ENCODE measurements around the gene ORM1.
"Not testable (repeated sequence)": the region's sequence is repeated elsewhere in the genome, so short reads cannot be mapped to it uniquely, and the experiment has no call there.

ORM1 gene

DNA sequence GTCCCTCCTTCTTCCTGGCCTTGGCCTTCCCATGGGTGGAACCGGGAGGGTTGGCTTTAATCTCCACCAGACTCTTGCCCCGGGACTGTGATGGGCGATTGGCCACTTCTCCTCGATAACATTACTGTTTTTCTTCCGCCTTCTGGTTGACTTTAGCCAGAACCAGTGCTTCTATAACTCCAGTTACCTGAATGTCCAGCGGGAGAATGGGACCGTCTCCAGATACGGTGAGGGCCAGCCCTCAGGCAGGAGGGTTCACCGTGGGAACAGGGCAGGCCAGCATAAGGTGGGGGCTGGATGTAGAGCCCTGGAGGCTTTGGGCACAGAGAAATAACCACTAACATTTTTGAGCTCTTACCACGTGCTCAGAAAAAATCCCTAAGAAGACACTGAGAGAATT, 7.7 kb downstream of the ORM1 start:
- Histone ChIP-seq H3K4me1 (ENCODE audit: insufficient read depth, low read length) (no peaks in the 10 kb centered on the region), H3K4me3 (ENCODE audit: low read length) (no peak overlapping the region)
- 90% methylated on average over 10 of the region's 10 CpGs for WGBS

DNA sequence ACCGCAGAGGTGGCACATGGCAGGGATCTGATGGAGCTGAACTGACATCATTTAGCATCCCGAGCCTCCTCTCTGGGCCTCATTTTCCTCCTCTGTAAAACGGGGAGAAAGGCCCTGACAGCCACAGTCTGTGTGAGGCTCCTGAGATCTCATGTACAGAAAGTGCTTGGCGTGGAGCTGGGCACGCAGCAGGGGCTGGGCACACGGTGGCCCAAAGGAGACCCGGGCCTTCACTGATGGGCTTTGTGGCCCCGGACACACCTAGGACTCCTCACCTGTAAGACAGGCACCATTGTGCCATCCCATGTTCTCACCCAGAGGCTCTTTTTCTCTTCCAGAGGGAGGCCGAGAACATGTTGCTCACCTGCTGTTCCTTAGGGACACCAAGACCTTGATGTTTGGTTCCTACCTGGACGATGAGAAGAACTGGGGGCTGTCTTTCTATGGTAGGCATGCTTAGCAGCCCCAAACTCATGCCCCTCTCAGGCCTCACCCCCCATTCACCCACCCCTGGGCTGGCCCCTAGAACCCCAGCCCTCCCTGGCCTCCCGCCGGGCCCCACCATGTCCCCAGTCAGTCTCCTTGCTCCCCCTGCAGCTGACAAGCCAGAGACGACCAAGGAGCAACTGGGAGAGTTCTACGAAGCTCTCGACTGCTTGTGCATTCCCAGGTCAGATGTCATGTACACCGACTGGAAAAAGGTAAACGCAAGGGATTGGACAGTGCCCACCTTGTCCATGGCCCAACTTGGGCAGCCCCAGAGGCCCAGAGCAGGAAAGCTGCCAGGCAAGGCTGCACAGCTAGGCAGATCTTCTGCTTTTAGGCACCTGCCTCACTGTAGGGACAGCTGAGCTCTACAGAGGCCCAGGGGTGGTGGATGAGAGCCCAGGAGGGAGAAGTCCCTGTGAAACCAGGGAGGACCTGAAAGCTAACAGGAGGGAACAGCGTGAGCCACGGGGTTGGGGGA, 8.6 kb downstream of the ORM1 start:
- not testable (repeated sequence) for H3K27ac ChIP-seq (ENCODE audit: low read depth, low read length); H3K36me3 ChIP-seq (ENCODE audit: insufficient read depth, low read length); H3K4me1 ChIP-seq (ENCODE audit: insufficient read depth, low read length); H3K4me3 ChIP-seq (ENCODE audit: low read length); H3K9ac ChIP-seq (ENCODE audit: low read depth, low read length); H3K27me3 ChIP-seq (ENCODE audit: insufficient read depth, low read length); H3K9me3 ChIP-seq (ENCODE audit: insufficient read depth, low read depth, low read length)
- WGBS, result 90% methylated on average over 15 of the region's 19 CpGs

More for the DNA sequence above, 7.7 kb downstream of the ORM1 start:
- no peaks in the 10 kb centered on the region for H3K36me3 ChIP-seq (ENCODE audit: insufficient read depth, low read length)
- no peaks in the 10 kb centered on the region for H3K9me3 ChIP-seq (ENCODE audit: insufficient read depth, low read depth, low read length)
- H3K9ac ChIP-seq (ENCODE audit: low read depth, low read length), result no peak overlapping the region
- H3K27ac ChIP-seq (ENCODE audit: low read depth, low read length), result no peak overlapping the region
- H3K27me3 ChIP-seq (ENCODE audit: insufficient read depth, low read length), result no peaks in the 10 kb centered on the region

DNA sequence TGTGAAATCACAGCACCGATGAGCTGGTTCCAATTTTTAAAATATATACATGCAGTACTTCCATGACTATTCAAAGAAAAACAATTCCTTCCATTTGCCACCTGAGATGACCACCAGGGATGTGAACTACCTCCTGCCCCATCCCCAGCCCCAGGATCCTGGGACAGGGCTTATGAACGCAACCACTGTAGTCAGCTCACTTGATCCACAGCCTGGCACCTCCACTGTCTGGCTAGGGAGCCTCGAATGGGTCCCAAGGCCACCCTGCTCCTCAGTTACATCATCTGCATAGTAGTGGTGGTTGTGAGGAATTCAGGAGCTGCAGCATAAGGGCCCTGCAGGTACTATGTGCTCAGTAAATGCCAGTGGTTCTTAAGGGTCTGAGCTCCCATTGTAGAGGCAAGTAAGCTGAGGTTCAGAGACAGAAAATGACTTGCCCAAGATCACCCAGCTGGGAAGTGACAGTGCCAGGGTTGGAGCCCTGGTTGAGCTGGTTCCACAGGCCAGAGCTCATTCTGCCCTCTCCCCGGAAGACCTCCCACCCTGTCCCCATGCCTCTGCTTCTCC, 9.7 kb downstream of the ORM1 start:
- not testable (repeated sequence) for H3K4me3 ChIP-seq (ENCODE audit: low read length); H3K36me3 ChIP-seq (ENCODE audit: insufficient read depth, low read length); H3K27ac ChIP-seq (ENCODE audit: low read depth, low read length); H3K9me3 ChIP-seq (ENCODE audit: insufficient read depth, low read depth, low read length); H3K27me3 ChIP-seq (ENCODE audit: insufficient read depth, low read length); H3K9ac ChIP-seq (ENCODE audit: low read depth, low read length); H3K4me1 ChIP-seq (ENCODE audit: insufficient read depth, low read length)
- WGBS, result 88% methylated on average over 4 of the region's 4 CpGs

DNA sequence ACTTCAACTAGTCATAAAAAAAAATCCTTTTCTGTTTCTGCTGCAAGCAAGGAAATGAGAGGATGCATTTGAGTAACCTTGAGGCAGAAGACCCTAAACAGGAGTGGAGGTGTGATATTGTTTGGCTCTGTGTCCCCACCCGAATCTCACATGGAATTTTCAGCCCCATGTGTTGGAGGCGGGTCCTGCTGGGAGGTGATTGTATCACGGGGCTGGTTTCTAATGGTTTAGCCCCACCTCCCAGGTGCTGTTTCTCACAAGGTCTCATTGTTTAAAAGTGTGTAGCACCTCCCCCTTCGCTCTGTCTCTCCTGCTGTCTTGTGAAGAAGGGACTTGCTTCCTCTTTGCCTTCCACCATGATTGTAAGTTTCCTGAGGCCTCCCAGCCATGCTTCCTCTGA, 10.8 kb downstream of the ORM1 start:
- not testable (repeated sequence) for H3K4me1 ChIP-seq (ENCODE audit: insufficient read depth, low read length)
- 75% methylated on average over 1 of the region's 4 CpGs for WGBS
- H3K36me3 ChIP-seq (ENCODE audit: insufficient read depth, low read length), result peaks cover 16% of the 10 kb centered on the region

DNA sequence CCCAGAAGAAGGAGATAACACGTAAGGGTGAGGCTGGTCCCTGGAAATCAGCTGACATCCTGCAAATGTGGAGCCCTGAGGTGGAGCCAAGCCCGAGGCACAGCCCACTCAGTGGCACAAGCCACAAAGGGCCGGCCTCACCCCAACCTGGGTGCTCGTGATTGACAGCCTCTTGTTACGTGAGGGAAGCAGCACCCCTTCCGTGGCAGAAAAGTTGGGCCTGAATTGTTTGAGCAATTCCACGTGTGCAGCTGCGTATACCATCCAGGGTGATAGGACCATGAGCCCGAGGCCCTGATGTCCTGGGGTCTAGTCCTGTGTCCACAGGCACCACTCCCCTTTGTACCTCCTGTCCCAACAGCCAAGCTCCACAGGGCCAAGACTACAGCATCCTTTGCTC, 11.6 kb downstream of the ORM1 start:
- H3K4me3 ChIP-seq (ENCODE audit: low read length), result no peak overlapping the region
- H3K4me1 ChIP-seq (ENCODE audit: insufficient read depth, low read length), result no peaks in the 10 kb centered on the region
- no peaks in the 10 kb centered on the region for H3K27me3 ChIP-seq (ENCODE audit: insufficient read depth, low read length)
- H3K27ac ChIP-seq (ENCODE audit: low read depth, low read length), result no peak overlapping the region
- 96% methylated on average over 9 of the region's 9 CpGs for WGBS
- H3K36me3 ChIP-seq (ENCODE audit: insufficient read depth, low read length), result peaks cover 16% of the 10 kb centered on the region
- no peak overlapping the region for H3K9ac ChIP-seq (ENCODE audit: low read depth, low read length)
- H3K9me3 ChIP-seq (ENCODE audit: insufficient read depth, low read depth, low read length), result no peaks in the 10 kb centered on the region

More for the DNA sequence above, 10.8 kb downstream of the ORM1 start:
- H3K9ac ChIP-seq (ENCODE audit: low read depth, low read length); H3K9me3 ChIP-seq (ENCODE audit: insufficient read depth, low read depth, low read length); H3K27ac ChIP-seq (ENCODE audit: low read depth, low read length); H3K4me3 ChIP-seq (ENCODE audit: low read length); H3K27me3 ChIP-seq (ENCODE audit: insufficient read depth, low read length): not testable (repeated sequence)

DNA sequence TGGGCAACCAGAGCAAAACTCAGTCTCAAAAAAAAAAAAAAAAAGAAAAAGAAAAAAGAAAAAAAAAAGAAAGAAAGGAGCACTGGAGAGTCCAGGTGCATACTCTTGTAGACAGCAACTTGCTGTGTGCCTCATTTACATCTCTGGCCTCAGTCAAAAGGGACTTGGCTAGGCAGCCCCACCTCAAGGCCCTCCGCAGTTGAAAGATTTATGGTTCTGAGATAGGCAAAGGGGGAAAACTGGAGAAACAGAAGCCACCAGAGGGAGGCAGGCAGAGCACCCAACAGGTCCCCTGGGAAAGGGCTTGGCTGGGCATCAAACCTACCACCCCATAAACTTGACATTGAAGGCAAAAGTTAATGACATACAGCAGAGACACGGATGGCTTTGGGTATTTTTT, 12.8 kb downstream of the ORM1 start:
- 79% methylated on average over 2 of the region's 2 CpGs for WGBS
- Histone ChIP-seq H3K4me3 (ENCODE audit: low read length) (no peak overlapping the region), H3K27ac (ENCODE audit: low read depth, low read length) (no peak overlapping the region), H3K9me3 (ENCODE audit: insufficient read depth, low read depth, low read length) (no peaks in the 10 kb centered on the region), H3K27me3 (ENCODE audit: insufficient read depth, low read length) (no peaks in the 10 kb centered on the region), H3K9ac (ENCODE audit: low read depth, low read length) (no peak overlapping the region), H3K4me1 (ENCODE audit: insufficient read depth, low read length) (no peaks in the 10 kb centered on the region), H3K36me3 (ENCODE audit: insufficient read depth, low read length) (peaks cover 24% of the 10 kb centered on the region)

DNA sequence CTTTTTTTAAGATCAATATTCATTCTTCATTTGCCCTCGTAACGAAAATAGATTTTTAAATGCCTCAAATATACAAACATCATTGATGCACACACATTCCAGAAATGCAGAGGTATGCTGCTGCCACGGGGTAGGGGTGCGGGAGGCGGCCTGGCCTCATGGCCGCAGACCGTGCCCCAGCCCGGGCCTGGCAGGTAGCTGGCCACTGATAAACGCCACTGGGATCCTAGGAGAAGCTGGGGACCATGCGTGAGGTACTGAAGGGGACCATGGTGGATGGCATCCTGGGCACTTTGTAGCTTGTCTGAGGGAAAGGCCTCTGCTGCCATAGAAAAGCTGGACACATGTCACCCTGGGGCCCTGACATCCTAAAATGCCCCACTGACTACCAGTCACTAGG, 13.3 kb downstream of the ORM1 start:
- no peak overlapping the region for H3K27ac ChIP-seq (ENCODE audit: low read depth, low read length)
- peaks cover 29% of the 10 kb centered on the region for H3K36me3 ChIP-seq (ENCODE audit: insufficient read depth, low read length)
- no peak overlapping the region for H3K9ac ChIP-seq (ENCODE audit: low read depth, low read length)
- no peaks in the 10 kb centered on the region for H3K27me3 ChIP-seq (ENCODE audit: insufficient read depth, low read length)
- H3K9me3 ChIP-seq (ENCODE audit: insufficient read depth, low read depth, low read length), result no peaks in the 10 kb centered on the region
- H3K4me1 ChIP-seq (ENCODE audit: insufficient read depth, low read length), result no peaks in the 10 kb centered on the region
- no peak overlapping the region for H3K4me3 ChIP-seq (ENCODE audit: low read length)
- 88% methylated on average over 10 of the region's 10 CpGs for WGBS

DNA sequence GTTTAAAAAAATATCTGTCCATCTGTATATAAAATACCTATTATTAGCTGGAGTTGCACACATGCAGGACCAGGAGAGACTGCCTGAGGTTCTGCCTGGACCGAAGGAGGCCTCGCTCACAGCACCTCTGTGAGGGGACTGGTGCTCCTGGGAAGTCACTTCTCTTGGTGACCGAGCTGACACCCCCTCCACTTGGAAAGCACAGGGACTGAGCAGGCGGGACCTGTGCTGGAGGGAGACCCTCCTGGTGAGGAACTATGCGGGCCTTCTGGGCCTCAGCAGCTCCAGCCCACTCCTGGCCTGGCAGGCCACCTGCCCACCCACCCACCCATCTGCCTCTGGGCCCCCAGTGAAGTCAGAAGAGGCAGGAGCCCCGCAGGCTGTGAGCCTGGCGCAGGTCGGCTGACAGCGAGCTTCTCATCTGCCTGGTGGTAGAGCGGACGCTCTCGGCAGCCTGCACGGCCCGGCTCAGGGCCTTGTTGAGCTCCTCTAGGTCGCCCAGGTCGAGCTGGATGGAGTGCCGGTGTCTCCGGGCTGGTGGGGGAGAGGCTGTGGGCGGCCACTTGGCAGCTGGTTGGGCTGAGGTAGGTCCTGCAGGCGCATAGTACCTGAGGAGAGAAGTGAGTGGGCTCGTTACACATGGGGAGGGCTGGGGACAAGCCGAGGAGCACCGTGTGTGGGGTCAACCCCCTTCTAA, 13.9 kb downstream of the ORM1 start:
- H3K27ac ChIP-seq (ENCODE audit: low read depth, low read length), result no peak overlapping the region

DNA sequence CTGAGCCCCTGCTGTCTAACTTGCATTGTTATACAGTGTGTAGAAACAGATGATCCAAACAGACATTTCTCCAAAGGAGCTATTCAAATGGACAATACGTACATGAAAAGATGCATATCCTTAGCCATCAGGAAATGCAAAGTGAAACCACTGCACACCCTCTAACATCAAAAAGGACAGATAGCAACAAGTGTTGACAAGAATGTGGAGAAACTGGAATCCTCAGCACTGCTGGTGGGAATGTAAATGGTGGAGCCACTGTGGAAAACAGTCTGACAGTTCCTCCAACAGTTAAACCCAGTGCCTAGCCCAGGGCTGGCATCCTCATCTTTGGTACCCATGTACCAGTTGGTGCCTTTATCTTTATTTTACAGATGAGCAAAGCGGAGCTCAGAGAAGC, 15.3 kb downstream of the ORM1 start:
- Histone ChIP-seq H3K36me3 (ENCODE audit: insufficient read depth, low read length) (peaks cover 45% of the 10 kb centered on the region), H3K27ac (ENCODE audit: low read depth, low read length) (no peak overlapping the region), H3K4me3 (ENCODE audit: low read length) (no peak overlapping the region), H3K9me3 (ENCODE audit: insufficient read depth, low read depth, low read length) (no peaks in the 10 kb centered on the region), H3K9ac (ENCODE audit: low read depth, low read length) (no peak overlapping the region), H3K27me3 (ENCODE audit: insufficient read depth, low read length) (no peaks in the 10 kb centered on the region), H3K4me1 (ENCODE audit: insufficient read depth, low read length) (no peaks in the 10 kb centered on the region)
- 99% methylated on average over 2 of the region's 2 CpGs for whole genome bisulfite sequencing

More for the DNA sequence above, 13.9 kb downstream of the ORM1 start:
- Histone ChIP-seq H3K4me1 (ENCODE audit: insufficient read depth, low read length) (no peaks in the 10 kb centered on the region), H3K9ac (ENCODE audit: low read depth, low read length) (no peak overlapping the region), H3K4me3 (ENCODE audit: low read length) (no peak overlapping the region), H3K36me3 (ENCODE audit: insufficient read depth, low read length) (peaks cover 35% of the 10 kb centered on the region), H3K9me3 (ENCODE audit: insufficient read depth, low read depth, low read length) (no peaks in the 10 kb centered on the region), H3K27me3 (ENCODE audit: insufficient read depth, low read length) (no peaks in the 10 kb centered on the region)
- WGBS, result 95% methylated on average over 23 of the region's 23 CpGs

DNA sequence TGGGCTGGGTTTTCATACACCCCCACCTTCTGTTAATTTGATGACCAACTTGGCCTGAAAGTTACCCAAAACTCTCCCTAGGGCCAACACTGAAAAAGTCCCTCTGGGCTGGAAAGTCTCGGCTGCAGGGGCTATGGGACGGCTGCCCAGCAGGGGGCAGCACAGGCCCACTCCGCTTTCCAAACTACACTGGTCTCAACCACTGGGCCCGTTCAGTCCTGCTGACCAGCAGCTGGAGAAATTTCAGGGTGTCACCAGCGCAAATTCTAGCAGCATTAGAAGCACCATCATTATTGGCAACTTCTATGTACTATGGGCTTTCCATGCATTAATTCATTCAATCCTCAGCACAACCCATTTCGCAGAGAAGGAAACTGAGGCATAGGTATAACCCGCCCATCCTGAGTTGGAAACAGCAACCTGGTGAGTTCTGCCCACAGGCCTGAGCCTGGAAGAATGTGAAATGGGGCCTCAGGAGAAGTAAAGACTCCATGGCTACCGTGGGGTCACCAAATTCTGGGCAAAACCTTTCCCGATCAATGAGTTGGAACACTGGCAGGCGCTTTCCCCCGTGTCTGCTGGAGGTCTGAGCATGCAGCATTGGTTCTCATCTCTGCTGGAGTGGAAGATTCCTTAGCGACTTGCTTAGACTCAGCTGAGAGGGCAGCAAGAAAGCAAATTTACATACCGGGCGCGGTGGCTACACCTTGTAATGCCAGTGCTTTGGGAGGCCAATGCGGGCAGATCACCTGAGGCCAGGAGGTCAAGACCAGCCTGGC, 16.4 kb downstream of the ORM1 start:
- Histone ChIP-seq H3K4me1 (ENCODE audit: insufficient read depth, low read length) (no peaks in the 10 kb centered on the region), H3K36me3 (ENCODE audit: insufficient read depth, low read length) (peaks cover 55% of the 10 kb centered on the region), H3K9ac (ENCODE audit: low read depth, low read length) (no peak overlapping the region), H3K9me3 (ENCODE audit: insufficient read depth, low read depth, low read length) (no peaks in the 10 kb centered on the region), H3K27ac (ENCODE audit: low read depth, low read length) (no peak overlapping the region), H3K27me3 (ENCODE audit: insufficient read depth, low read length) (no peaks in the 10 kb centered on the region), H3K4me3 (ENCODE audit: low read length) (no peak overlapping the region)
- 81% methylated on average over 16 of the region's 16 CpGs for whole genome bisulfite sequencing
